CD4-positive, CD25-positive, alpha-beta regulatory T cell (primary cell): Measurements from ENCODE around the gene HECTD1. TPM values are rescaled to one million over a fixed set of nuclear protein-coding genes. Genes with fewer than 3 reads are reported as not detected.
"Not testable (repeated sequence)": the region's sequence is repeated elsewhere in the genome, so short reads cannot be mapped to it uniquely, and the experiment has no call there.

Source experiments
- ATAC-seq, 2 donors: fragments of 150-1000 bp; cut with Tn5 transposase; one replicate each; pipeline ENCODE4 v1.10.0; 2021; ENCODE audit warnings: low read depth in 2 of 2, moderate number of reproducible peaks in 2 of 2, moderate library complexity in 1 of 2
- DNase-seq, 3 donors: peaks; one replicate each; pipeline versions ENCODE4 v3.0.0 to v3.0.0-alpha.2; 2012 to 2022; ENCODE audit warnings: mixed read lengths in 1 of 3
- H3K27ac ChIP-seq: one replicate; pipeline ENCODE4 v1.7.0; 2013; ENCODE audit warnings: mild to moderate bottlenecking, low read length; ENCODE audit not compliant: insufficient read depth, poor library complexity, severe bottlenecking
- H3K27me3 ChIP-seq: one replicate; pipeline ENCODE4 v1.7.0; 2013; ENCODE audit warnings: low read length; ENCODE audit not compliant: control insufficient read depth, insufficient read depth
- H3K36me3 ChIP-seq: one replicate; pipeline ENCODE4 v1.7.0; 2013; ENCODE audit warnings: mild to moderate bottlenecking, low read length, moderate library complexity; ENCODE audit not compliant: control insufficient read depth, insufficient read depth
- H3K4me1 ChIP-seq: 2 replicates; pipeline ENCODE4 v1.7.0; 2013; ENCODE audit warnings: mild to moderate bottlenecking, low read length; ENCODE audit not compliant: insufficient read depth, control insufficient read depth, poor library complexity, severe bottlenecking
- H3K4me3 ChIP-seq: one replicate; pipeline ENCODE4 v1.7.0; 2013; ENCODE audit warnings: low read depth, mild to moderate bottlenecking, low read length, moderate library complexity
- H3K9me3 ChIP-seq, 2 experiments: 1 replicate in 1 of 2; 2 replicates in 1 of 2; pipeline ENCODE4 v1.7.0; 2013; ENCODE audit warnings: low read length in 2 of 2, mild to moderate bottlenecking in 1 of 2, moderate library complexity in 1 of 2; ENCODE audit not compliant: control insufficient read depth in 2 of 2
- H3K27ac Mint-ChIP-seq, 3 donors: one replicate each; pipeline ENCODE4 v1.8.0; 2020 to 2022; ENCODE audit warnings: mild to moderate bottlenecking in 3 of 3, mixed read lengths in 3 of 3, moderate library complexity in 2 of 3
- H3K27me3 Mint-ChIP-seq: one replicate; pipeline ENCODE4 v1.8.0; 2022; ENCODE audit warnings: mild to moderate bottlenecking, mixed read lengths
- H3K36me3 Mint-ChIP-seq: one replicate; pipeline ENCODE4 v1.8.0; 2020; ENCODE audit warnings: mixed read lengths
- H3K4me1 Mint-ChIP-seq, 4 donors: one replicate each; pipeline ENCODE4 v1.8.0; 2020 to 2022; ENCODE audit warnings: mixed read lengths in 4 of 4, mild to moderate bottlenecking in 1 of 4
- H3K4me3 Mint-ChIP-seq, 4 donors: one replicate each; pipeline ENCODE4 v1.8.0; 2020 to 2022; ENCODE audit warnings: mild to moderate bottlenecking in 4 of 4, mixed read lengths in 4 of 4, moderate library complexity in 3 of 4
- H3K9me3 Mint-ChIP-seq, 7 donors: one replicate each; pipeline ENCODE4 v1.8.0; 2020 to 2022; ENCODE audit warnings: mixed read lengths in 7 of 7, mild to moderate bottlenecking in 3 of 7, moderate library complexity in 2 of 7
- polyA plus RNA-seq, 4 donors: library from polyadenylated mRNA; unstranded; fragments of 300-500 nt; fragmentation: Illumina TruSeq; gene quantifications; one replicate each; pipeline ENCODE4 v1.2.3, GENCODE V29; 2021
- total RNA-seq: library from RNA; stranded (reverse); gene quantifications from one replicate; pipeline ENCODE4 v1.2.3, GENCODE V29; 2022

The HECTD1 gene
- total and polyA plus RNA-seq, 5 donors from 2014 or later: 25.3 to 172 (median 27.1) TPM

DNA sequence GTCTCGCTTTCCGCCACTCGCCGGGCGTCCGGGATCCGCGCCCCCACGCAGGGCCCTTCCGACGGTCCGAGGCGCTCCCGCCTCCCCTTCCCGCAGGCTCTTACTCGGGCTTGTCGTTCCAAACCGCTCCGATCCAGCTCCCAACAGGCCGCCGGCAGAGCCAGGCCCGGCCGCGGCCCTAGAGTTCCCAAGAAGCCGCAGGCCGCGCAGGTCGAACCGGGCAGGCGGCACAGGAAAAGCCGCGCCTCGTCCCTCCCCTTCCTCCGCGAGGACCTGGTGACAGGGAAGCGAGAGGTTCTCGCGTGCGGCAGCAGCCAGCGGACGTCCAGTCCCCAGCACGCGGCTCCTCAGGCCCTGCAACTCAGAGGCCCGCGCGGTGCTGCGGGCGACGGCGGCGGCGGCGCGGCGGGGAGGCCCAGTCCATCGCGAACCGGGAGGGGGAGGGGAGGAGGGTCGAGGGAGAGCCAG lies 272 bp downstream of the HECTD1 start:
- Histone ChIP-seq H3K4me3 (peak overlapping the region; percentile 32), H3K4me1 (peaks cover 48% of the 10 kb centered on the region), H3K27me3 (no peaks in the 10 kb centered on the region), H3K9me3 (no peaks in the 10 kb centered on the region), H3K27ac (peak overlapping the region; percentile 97), H3K36me3 (peaks cover 15% of the 10 kb centered on the region)
- H3K27me3 Mint-ChIP-seq: peaks cover 11% of the 10 kb centered on the region
- DNase-seq: peak in 1 of 3 donors; percentile 84
- H3K9me3 Mint-ChIP-seq: peaks cover 0 to 2% (median 0%) of the 10 kb centered on the region in 7 donors
- peaks cover 30 to 70% (median 47%) of the 10 kb centered on the region in 4 donors for H3K4me1 Mint-ChIP-seq
- H3K27ac Mint-ChIP-seq: peak overlapping the region; percentile 93 to 100 (median 94)
- peak in 1 of 2 donors; percentile 36 for ATAC-seq
- H3K4me3 Mint-ChIP-seq: peak overlapping the region; percentile 88 to 96 (median 92)
- peaks cover 24% of the 10 kb centered on the region for H3K36me3 Mint-ChIP-seq

DNA sequence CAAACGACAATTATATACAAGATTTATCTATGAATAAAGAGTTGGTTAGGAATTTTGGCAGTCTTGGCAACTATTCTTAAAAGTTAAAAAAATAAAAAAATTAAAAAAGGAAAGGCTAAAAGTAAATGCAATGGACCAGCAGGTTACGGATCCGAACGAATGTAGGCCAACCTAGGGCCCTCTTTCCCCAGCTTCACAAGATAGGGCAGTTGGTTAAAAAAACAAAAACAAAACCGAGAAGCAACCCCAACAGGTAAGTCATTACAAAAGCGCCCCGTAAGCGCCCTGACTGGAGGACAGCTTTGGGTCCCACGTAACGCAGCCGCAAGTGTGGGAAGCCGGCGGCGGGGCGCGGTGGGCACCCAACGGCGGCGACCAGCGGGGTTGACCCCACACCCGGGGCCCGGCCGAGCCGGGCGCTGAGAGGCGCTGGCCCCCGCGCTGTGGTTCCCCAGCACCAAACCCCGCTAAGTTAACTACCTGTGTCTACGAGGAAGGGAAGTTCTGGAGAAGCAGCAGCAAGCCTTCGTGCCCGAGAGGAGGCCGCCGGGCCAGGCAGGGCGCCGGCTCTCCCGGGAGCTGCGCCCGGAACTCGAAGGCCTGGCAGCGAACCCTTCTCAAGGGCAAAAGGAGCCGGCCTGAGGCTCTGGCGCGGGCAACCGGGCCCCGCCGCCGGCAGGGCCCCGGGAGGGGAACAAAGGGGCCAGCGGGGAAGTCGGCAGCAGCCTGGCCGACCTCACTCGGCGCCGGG lies 882 bp downstream of the HECTD1 start:
- peak overlapping the region; percentile 85 to 96 (median 92) for H3K4me3 Mint-ChIP-seq
- peaks cover 25% of the 10 kb centered on the region for H3K36me3 Mint-ChIP-seq
- peaks cover 18% of the 10 kb centered on the region for H3K36me3 ChIP-seq
- peak in 1 of 2 donors; percentile 0 for ATAC-seq
- H3K9me3 Mint-ChIP-seq: peaks cover 0 to 2% (median 0%) of the 10 kb centered on the region in 7 donors
- peaks cover 11% of the 10 kb centered on the region for H3K27me3 Mint-ChIP-seq
- peak overlapping the region; percentile 97 for H3K27ac ChIP-seq
- peak; percentile 33 to 65 (median 59) for DNase-seq
- H3K4me1 Mint-ChIP-seq: peaks cover 30 to 73% (median 51%) of the 10 kb centered on the region in 4 donors
- peaks cover 48% of the 10 kb centered on the region for H3K4me1 ChIP-seq
- peak overlapping the region; percentile 91 for H3K4me3 ChIP-seq
- no peaks in the 10 kb centered on the region for H3K27me3 ChIP-seq
- H3K27ac Mint-ChIP-seq: peak overlapping the region; percentile 29 to 100 (median 89)
- no peaks in the 10 kb centered on the region for H3K9me3 ChIP-seq

DNA sequence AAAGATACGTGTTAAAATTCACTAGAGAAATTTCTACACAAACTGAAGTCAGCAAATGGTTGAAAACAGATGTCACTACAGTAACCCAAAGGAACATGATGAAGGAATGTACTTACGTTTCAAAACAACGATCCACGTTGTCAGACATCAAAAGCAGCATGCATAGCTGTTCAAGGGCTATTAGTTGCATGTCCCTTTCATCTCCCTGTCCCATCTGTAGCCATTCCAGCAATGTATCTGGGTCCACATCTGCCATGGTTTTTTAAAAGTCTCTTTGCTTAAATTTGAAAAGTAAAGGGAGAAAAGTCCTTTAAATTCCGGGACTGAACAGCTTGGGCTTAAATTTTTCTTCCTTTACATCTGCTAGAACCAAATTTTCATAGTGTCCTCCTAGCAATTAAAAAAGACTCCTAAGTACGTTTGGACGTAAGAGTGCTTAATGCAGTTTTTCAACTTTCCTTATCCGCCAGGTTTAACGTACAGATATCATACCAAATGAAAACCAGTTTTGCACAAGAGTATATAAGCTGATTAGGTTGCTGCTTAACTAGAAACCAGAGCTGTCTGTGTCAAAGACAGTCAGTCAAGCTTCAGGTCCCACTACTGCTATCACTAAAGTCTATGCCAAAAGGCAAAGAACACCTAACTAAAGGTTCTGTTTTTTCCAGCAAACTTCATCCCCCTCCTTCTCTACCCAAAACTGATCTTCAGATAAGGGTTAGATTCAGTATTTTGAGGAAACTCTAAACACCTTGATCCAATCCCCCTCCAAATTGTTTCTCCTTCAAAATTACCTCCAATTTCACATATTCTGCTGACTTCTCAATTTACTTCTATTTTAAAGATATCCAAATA lies 1.7 kb downstream of the HECTD1 start:
- peaks cover 31 to 75% (median 53%) of the 10 kb centered on the region in 4 donors for H3K4me1 Mint-ChIP-seq
- peak overlapping the region; percentile 29 to 89 (median 72) for H3K27ac Mint-ChIP-seq
- Histone ChIP-seq H3K9me3 (no peaks in the 10 kb centered on the region), H3K36me3 (peaks cover 18% of the 10 kb centered on the region), H3K4me3 (peak overlapping the region; percentile 91), H3K4me1 (peaks cover 45% of the 10 kb centered on the region), H3K27me3 (no peaks in the 10 kb centered on the region), H3K27ac (peak overlapping the region; percentile 97)
- H3K4me3 Mint-ChIP-seq: peak overlapping the region; percentile 85 to 92 (median 89)
- peak in 2 of 3 donors; percentile 16 to 36 for DNase-seq
- H3K36me3 Mint-ChIP-seq: peaks cover 27% of the 10 kb centered on the region
- peaks cover 11% of the 10 kb centered on the region for H3K27me3 Mint-ChIP-seq
- peaks cover 0 to 2% (median 0%) of the 10 kb centered on the region in 7 donors for H3K9me3 Mint-ChIP-seq
- no peak for ATAC-seq

DNA sequence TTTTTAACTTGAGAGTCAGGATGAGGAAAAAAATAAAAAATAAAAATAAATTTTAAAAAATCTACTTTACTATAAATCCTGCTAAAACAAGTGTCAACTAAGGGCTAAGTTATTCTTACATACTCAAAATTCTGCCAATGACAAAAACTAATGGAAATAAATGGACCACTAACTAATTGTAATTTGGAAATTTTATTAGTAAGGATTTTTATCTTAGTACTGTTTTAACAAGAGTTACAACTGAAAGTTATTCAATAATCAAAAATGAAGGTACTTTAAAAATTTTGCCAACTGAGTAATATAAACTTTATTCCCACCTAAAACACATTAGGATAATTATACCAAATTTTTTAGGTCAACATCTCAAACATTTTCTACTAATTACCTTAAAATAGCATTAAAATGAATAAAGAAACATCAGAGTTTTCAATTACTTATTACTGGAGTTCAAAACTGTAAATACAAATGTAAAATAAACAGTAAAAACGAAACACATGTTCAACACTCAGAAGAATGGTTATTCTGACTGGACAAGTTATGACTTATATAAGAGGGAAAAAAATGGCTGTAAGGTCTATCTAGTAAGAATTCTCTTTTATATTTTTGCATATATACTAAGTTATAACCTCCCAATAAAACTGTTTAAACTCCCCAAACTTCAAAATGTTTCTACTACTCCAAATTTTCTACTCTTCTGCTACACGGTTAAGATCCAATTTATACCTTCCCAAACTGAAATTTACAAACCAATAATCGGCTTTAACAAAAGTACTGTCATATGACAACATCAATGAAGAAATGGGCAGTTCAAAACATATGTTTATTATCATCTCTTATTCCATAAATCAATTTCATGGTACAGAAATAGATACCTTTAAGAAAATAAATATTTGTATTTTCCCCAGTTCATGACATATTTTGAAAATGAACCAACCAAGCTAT lies 2.7 kb downstream of the HECTD1 start:
- H3K36me3 Mint-ChIP-seq: peaks cover 35% of the 10 kb centered on the region
- peaks cover 8% of the 10 kb centered on the region for H3K27me3 Mint-ChIP-seq

DNA sequence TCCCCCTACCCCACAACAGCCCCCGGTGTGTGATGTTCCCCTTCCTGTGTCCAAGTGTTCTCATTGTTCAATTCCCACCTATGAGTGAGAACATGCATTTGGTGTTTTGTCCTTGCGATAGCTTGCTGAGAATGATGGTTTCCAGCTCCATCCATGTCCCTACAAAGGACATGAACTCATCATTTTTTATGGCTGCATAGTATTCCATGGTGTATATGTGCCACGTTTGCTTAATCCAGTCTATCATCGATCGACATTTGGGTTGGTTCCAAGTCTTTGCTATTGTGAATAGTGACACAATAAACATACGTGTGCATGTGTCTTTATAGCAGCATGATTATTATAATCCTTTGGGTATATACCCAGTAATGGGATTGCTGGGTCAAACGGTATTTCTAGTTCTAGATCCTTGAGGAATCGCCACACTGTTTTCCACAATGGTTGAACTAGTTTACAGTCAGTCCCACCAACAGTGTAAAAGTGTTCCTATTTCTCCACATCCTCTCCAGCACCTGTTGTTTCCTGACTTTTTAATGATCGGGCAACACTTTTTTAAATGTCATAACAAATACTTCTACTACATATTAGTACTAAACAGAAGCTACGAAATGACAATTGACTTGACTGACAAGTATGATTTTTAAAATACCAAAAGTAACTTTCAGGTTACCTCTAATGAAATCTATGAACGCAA lies 3.5 kb downstream of the HECTD1 start:
- H3K36me3 Mint-ChIP-seq: peaks cover 39% of the 10 kb centered on the region
- H3K27me3 ChIP-seq, H3K27ac Mint-ChIP-seq, H3K4me3 ChIP-seq, H3K27me3 Mint-ChIP-seq, H3K9me3 Mint-ChIP-seq, H3K9me3 ChIP-seq, DNase-seq, H3K27ac ChIP-seq, ATAC-seq: not testable (repeated sequence)
- Histone ChIP-seq H3K4me1 (peaks cover 29% of the 10 kb centered on the region), H3K36me3 (peaks cover 21% of the 10 kb centered on the region)
- peak overlapping the region in 2 of 4 donors; percentile 31 to 48 for H3K4me3 Mint-ChIP-seq
- H3K4me1 Mint-ChIP-seq: peaks cover 34 to 69% (median 54%) of the 10 kb centered on the region in 4 donors

More for the DNA sequence above, 2.7 kb downstream of the HECTD1 start:
- Histone ChIP-seq H3K27ac (peak overlapping the region; percentile 21), H3K27me3 (no peaks in the 10 kb centered on the region), H3K4me3 (peak overlapping the region; percentile 91), H3K9me3 (no peaks in the 10 kb centered on the region), H3K36me3 (peaks cover 21% of the 10 kb centered on the region), H3K4me1 (peaks cover 37% of the 10 kb centered on the region)
- Mint-ChIP-seq H3K27ac (peak overlapping the region in 1 of 3 donors; percentile 65), H3K4me1 (peaks cover 29 to 73% (median 53%) of the 10 kb centered on the region in 4 donors), H3K9me3 (peaks cover 0 to 2% (median 0%) of the 10 kb centered on the region in 7 donors), H3K4me3 (peak overlapping the region; percentile 85 to 92 (median 89))
- DNase-seq: no peak
- no peak for ATAC-seq

DNA sequence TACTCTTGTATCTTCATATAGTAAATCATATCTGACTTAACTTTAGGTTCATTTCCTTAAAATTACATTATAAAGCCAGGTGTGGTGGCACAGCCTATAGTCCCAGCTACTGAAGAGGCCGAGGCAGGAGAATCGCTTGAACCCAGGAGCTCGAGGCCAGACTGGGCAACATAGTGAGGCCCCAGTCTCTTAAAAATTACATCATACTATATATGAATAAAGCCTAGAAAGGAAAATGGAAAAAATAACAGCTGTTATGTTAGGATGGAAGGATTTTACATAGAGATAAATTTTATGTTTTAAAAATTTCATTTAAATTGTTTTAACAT lies 4.2 kb downstream of the HECTD1 start:
- H3K4me1 Mint-ChIP-seq: peaks cover 35 to 69% (median 51%) of the 10 kb centered on the region in 4 donors
- no peak overlapping the region for H3K27ac Mint-ChIP-seq
- ATAC-seq: no peak

More for the DNA sequence above, 4.2 kb downstream of the HECTD1 start:
- H3K9me3 Mint-ChIP-seq: peaks cover 0 to 2% (median 0%) of the 10 kb centered on the region in 7 donors
- no peak for DNase-seq
- H3K36me3 Mint-ChIP-seq: peaks cover 39% of the 10 kb centered on the region
- Histone ChIP-seq H3K4me1 (peaks cover 22% of the 10 kb centered on the region), H3K27me3 (no peaks in the 10 kb centered on the region), H3K9me3 (no peaks in the 10 kb centered on the region), H3K36me3 (peaks cover 26% of the 10 kb centered on the region), H3K27ac (no peak overlapping the region), H3K4me3 (no peak overlapping the region)
- H3K27me3 Mint-ChIP-seq: peaks cover 4% of the 10 kb centered on the region
- peak overlapping the region in 3 of 4 donors; percentile 57 to 82 (median 62) for H3K4me3 Mint-ChIP-seq
